NOMO-1 treated with dmso at 0.1 percent for 144 hours (cell line): ENCODE measurements around the gene APMAP.
"Not testable (repeated sequence)": the region's sequence is repeated elsewhere in the genome, so short reads cannot be mapped to it uniquely, and the experiment has no call there.

Source experiments
- DNase-seq: peaks from one replicate; lab custom pipeline; 2025; ENCODE audit not compliant: unreplicated experiment; lab: John Stamatoyannopoulos, UW

The APMAP gene

DNA sequence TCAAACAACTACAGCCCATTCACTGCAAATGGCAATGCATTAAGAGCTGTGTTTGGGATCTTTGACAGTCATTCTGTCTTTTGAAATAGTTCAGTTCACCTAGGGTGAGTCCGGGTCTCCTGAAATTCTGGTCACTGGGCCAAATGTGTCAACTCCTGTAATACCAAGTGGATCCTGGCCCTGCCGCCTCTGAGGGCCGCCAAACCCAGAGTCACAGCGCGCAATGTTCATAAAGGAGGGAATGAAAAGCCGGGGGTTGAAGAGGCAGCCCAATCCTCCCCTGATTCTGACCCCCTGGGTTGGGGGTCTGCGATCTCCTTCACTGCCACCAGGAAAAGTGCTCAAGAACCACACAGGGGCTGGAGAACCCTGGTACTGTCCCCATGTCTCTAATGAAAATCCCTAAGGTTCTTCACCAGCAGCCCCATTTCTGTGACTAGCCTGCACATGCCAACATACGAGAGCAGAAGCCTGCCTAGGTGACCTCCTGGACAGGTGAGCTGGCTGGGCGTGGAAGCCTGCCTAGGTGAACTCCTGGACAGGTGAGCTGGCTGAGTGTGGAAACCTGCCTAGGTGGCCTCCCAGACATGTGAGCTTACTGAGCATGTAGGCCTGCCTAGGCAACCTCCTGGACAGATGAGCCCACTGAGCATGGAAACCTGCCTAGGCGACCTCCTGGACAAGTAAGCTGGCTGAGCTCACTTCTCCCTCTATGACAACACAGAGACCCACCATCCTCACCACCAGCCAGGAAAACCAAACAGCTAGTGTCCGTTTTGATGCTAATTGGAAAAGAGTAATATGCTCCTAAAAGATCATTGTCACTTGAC, 16.1 kb upstream of the APMAP start:
- no peak for DNase-seq

DNA sequence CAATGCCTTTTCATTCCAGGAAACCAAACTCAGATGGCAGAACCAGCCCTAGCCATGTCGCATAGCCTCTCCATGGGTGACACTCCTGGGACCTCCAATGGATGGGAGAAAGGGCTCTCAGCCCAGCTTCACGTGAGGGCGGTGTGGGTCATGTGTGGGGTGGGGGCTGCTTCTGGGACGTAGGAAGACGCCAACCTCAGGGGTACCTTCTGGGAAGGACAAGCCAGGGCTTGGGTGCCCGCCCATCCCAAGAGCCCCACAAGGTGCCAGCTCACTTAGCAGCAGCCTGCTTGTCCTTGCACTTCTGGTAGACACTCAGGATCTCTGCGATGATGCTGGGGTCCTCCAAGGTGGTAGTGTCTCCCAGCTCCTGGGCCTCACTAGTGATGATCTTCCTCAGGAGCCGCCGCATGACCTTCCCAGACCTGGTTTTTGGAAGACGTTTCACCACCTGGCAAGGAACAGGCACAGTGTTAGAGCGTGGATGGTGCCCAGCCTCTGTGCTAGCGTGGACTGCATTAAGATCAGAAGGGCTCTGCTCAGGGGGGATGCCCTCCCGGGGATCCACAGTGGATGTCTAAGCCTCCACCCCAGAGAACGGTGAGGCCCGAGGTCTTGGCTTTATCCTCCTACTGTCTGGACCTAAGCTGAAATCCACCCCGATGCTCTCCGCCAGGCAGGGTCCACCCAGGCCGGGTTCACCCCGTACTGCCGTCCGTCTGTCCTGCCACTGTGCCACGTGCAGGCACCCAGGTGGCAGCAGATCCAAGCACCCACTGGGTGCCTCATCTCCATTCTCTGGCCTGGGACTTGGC, 15.1 kb upstream of the APMAP start:
- DNase-seq = no peak

GRCh38 chr20:25006431-25007167, 14.0 kb upstream of the APMAP start:
- DNase-seq = no peak

GRCh38 chr20:25005661-25006060, 13.1 kb upstream of the APMAP start:
- DNase-seq = no peak

DNA sequence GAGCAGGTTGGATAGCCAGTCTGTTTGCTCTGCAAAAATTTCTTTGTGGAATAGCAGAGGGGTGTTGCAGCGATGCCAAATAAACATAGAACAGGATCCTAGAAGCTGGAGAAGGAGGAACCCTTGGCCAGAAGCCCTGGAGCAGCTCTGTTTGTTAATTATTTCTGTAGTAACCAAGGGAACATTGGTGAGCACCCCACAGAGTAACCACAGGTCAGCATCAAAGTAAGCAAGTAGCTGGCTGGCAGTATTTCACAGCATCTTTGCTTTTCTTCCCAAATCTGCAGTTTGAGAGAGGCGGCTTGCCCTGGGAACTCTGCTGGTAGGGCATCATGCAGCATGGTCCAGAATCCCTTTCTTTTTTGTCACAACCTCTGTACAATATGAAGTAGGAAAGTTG, 12.7 kb upstream of the APMAP start:
- DNase-seq = no peak

- no peak for DNase-seq
These were observed 10.5 kb upstream of the APMAP start for GRCh38 chr20:25003002-25003401.

DNA sequence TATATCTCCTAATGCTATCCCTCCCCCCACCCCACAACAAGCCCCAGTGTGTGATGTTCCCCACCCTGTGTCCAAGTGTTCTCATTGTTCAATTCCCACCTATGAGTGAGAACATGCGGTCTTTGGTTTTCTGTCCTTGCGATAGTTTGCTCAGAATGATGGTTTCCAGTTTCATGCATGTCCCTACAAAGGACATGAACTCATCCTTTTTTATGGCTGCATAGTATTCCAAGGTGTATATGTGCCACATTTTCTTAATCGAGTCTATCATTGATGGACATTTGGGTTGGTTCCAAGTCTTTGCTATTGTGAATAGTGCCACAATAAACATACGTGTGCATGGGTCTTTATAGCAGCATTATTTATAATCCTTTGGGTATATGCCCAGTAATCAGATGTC, 8.8 kb upstream of the APMAP start:
- not testable (repeated sequence) for DNase-seq

- no peak for DNase-seq
These were observed 7.8 kb upstream of the APMAP start for GRCh38 chr20:25000268-25000801.

GRCh38 chr20:24999568-24999967, 7.0 kb upstream of the APMAP start:
- DNase-seq = no peak

DNA sequence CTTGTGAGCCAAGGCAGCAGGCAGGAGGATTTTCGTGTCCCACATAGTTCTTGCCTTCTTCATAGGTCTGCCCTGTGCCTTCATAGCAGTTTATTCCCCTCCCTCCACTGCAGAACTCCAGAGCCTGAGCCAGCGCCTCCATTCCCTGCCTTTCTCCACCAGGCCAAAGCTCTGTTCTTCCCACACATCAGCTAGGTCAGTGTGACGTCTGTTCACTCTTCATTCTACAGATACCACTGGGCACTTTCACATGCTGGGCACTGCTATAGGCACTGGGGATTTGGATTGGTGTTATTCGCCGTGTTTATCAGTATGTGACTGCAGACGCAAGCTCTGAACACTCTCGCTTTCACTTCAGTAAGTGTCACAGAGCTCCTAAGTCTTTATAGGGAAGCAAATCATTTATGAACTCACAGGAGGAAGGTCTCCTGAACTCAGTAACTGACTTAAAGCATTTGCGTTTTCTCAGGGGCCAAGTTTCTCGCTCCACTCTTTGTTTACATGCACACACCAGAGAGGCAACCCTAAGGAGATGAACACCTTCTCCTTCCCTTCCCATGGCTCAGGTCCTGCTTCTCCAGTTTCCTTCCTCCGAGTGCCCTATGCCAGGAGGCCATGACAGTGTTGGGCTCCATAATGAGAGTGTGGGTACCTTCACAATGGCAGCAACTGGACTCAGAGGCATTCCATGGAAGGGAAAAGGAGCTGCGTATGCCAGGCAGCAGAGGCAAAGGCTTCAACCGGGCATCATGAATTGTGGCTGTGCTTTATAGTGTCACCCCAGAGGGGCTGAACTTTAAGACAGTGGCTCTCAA, 6.3 kb upstream of the APMAP start:
- no peak for DNase-seq

GRCh38 chr20:24998121-24998520, 5.6 kb upstream of the APMAP start:
- DNase-seq = no peak

- no peak for DNase-seq
These were observed 4.2 kb upstream of the APMAP start for GRCh38 chr20:24996449-24997377.

DNA sequence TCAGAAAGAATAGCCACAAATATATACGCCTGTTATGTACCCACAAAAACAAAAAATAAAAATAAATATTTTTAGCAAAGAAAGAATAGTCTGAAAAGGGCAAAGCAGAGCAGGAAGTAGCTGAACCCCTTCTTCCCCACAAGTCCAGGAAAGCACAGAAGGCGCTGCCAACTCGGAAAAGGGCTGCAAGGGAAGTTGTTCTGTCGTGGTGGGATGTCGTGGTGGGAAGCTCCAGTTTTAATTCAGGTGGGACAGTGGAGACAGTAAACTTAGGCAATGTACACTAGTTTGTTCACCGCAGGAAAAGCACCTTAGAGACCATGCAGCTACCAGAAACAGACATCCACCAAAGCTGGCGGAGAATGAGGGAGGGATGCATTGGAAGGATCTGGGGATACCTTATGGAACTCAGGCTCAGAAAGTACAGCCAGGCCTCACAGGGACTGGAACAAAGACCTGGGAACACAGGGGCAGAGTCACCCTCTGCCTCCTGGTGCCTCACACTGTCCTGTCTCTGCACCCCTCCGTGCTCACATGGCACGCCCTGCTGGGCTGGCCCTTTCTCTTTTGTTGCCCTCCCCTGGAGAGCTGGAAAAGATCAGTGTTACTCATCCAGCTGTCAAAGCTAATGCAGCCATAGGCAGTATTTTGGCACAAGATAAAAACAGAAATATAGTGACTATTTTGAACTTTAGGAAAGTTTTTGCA, 3.3 kb upstream of the APMAP start:
- DNase-seq = no peak

DNA sequence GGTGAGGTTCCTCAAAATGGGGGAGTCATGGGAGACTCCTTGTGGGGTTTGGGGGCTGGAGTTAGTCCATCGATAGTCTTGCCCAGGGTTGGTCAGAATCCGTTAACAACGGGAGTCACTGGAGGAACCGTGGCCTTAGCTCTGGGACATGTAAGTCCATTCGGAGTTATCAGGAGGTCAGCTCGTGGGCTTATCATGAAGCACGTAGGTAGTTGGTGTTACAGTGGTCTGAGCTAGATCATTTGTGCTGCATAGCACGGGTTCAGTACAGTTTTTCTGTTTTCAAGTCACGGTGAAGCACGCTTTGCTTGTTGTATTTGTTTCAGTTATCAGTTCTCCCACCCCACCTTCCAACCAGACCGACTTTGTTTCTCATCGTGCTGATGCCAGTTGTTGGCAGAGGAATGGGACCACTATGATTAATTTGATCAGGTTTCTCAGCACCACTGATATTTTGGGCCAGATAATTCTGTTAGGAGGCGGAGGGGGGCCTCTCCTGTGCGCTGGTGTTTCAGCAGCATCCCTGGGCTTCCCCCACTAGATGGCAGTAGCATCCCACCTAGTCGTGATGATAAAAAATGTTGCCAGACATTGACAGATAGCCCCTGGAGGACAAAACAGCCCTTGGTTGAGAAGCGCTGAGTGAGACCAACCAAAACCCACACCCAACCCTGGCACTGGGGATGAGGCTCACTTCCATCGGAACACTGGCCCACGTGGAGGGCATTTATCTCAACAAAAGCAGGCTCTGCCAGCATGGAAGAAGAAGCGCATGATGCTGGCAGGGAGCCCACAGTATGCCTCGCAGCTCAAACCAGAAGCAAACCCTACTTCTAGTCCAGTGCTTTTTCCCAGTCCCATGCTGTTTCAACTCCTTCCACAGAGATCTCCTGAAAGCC, 2.2 kb upstream of the APMAP start:
- DNase-seq = no peak

- DNase-seq = no peak
These were observed 1.6 kb upstream of the APMAP start for GRCh38 chr20:24994186-24994465.

DNA sequence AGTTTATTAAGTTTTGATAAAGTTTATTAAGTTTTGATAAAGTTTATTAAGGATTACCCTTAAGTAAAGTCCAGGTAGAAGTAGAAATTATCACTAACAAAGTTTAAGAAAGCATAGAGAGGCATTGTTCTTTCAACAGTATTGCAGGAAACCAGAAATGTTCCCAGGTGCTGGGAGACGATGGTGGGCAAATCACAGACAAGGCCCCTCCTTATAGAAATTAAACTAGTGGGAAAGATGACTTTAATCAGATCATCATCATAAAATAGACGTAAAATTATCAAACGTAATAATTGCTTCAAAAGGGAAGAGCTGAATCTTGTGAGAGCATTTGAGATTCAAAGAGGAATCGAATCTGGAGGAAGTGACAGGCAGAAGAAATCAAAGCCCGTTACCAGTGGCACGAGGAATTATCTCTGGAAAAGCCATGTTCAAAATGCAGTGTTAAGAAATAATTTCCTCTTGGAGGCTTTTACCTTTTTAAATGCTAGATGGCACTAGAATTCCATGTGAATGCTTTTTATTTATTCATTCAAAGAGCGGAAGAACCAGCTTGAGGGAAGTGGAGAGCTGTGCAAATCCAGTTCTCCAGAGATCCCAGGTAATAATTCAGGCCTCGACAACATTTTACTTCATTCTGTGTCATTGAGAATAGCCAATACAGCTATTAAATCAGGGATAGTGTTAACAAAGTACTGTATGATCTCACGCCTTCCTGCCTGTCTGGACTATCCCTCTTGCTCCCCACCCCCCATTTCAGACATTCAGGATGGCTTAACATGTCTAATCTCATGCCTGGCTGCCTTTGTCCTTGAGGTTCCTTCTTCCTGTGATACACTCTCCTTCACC, 1.0 kb upstream of the APMAP start:
- no peak for DNase-seq

GRCh38 chr20:24991897-24992486, 559 bp downstream of the APMAP start:
- DNase-seq = no peak
